ENCODE measurements around the gene KIF7.

- TF ChIP-seq, protein P1, sequence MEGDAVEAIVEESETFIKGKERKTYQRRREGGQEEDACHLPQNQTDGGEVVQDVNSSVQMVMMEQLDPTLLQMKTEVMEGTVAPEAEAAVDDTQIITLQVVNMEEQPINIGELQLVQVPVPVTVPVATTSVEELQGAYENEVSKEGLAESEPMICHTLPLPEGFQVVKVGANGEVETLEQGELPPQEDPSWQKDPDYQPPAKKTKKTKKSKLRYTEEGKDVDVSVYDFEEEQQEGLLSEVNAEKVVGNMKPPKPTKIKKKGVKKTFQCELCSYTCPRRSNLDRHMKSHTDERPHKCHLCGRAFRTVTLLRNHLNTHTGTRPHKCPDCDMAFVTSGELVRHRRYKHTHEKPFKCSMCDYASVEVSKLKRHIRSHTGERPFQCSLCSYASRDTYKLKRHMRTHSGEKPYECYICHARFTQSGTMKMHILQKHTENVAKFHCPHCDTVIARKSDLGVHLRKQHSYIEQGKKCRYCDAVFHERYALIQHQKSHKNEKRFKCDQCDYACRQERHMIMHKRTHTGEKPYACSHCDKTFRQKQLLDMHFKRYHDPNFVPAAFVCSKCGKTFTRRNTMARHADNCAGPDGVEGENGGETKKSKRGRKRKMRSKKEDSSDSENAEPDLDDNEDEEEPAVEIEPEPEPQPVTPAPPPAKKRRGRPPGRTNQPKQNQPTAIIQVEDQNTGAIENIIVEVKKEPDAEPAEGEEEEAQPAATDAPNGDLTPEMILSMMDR (IDR thresholded peaks at IDR 0.05): no peak
- no peak for TF ChIP-seq POLR2A (IDR thresholded peaks at IDR 0.05)
These were observed 41.1 kb downstream of the KIF7 start for GRCh38 chr15:89614164-89614563.
